MCF 10A (cell line): ENCODE measurements around the gene KLHL40. TPM values are rescaled to one million over a fixed set of nuclear protein-coding genes. Genes with fewer than 3 reads are reported as not detected.

Source experiments
- BruUV-seq: library from RNA; stranded (reverse); fragments of 400-500 nt; replicated peaks from 2 replicates; lab custom pipeline; 2021; lab: Mats Ljungman, UMichigan
- CTCF ChIA-PET: fragments of 300-600 bp; sonication (Branson Sonifier 250); formaldehyde crosslinking; extraction: SDS; loops from one replicate; lab custom pipeline; 2021; ENCODE audit warnings: antibody characterized with exemption, inconsistent platforms; lab: Yijun Ruan, JAX
- POLR2A ChIA-PET: fragments of 300-600, 350-650 bp; sonication (Branson Sonifier 250); formaldehyde crosslinking; extraction: SDS; loops from one replicate; lab custom pipeline; 2020; ENCODE audit warnings: antibody characterized with exemption, inconsistent platforms; lab: Yijun Ruan, JAX
- DNase-seq: peaks from one replicate; pipeline ENCODE4 v3.0.0-alpha.2; 2018; ENCODE audit not compliant: unreplicated experiment
- H3K27ac Mint-ChIP-seq: one replicate; pipeline ENCODE4 v1.8.0; 2022; ENCODE audit warnings: mild to moderate bottlenecking, low read depth, mixed read lengths; ENCODE audit not compliant: unreplicated experiment
- H3K27me3 Mint-ChIP-seq: one replicate; pipeline ENCODE4 v1.8.0; 2022; ENCODE audit warnings: mixed read lengths; ENCODE audit not compliant: insufficient read depth, unreplicated experiment
- H3K36me3 Mint-ChIP-seq: one replicate; pipeline ENCODE4 v1.8.0; 2022; ENCODE audit warnings: mild to moderate bottlenecking, moderate library complexity, mixed read lengths; ENCODE audit not compliant: insufficient read depth, unreplicated experiment
- H3K4me1 Mint-ChIP-seq: one replicate; pipeline ENCODE4 v1.8.0; 2022; ENCODE audit warnings: mixed read lengths; ENCODE audit not compliant: insufficient read depth, unreplicated experiment
- H3K4me3 Mint-ChIP-seq: one replicate; pipeline ENCODE4 v1.8.0; 2022; ENCODE audit warnings: mild to moderate bottlenecking, moderate library complexity, mixed read lengths; ENCODE audit not compliant: unreplicated experiment
- H3K9me3 Mint-ChIP-seq: one replicate; pipeline ENCODE4 v1.8.0; 2022; ENCODE audit warnings: mixed read lengths; ENCODE audit not compliant: unreplicated experiment
- intact Hi-C: fragments of 100-400 bp; cut with micrococcal nuclease; formaldehyde crosslinking; loops from 2 replicates; pipeline ENCODE4 v1.14.1; 2022
- total RNA-seq: library from RNA; stranded (reverse); gene quantifications from 2 replicates; pipeline ENCODE4 v1.2.3, GENCODE V29; 2022
- TF ChIP-seq, protein P1 (sequence below): fragments of 200-600 bp; IDR thresholded peaks from one replicate; pipeline ENCODE4 v1.8.0; 2022; ENCODE audit warnings: antibody characterized with exemption, mild to moderate bottlenecking; ENCODE audit not compliant: unreplicated experiment

The KLHL40 gene
- total RNA-seq, 1 experiment from 2014 or later = not detected

DNA sequence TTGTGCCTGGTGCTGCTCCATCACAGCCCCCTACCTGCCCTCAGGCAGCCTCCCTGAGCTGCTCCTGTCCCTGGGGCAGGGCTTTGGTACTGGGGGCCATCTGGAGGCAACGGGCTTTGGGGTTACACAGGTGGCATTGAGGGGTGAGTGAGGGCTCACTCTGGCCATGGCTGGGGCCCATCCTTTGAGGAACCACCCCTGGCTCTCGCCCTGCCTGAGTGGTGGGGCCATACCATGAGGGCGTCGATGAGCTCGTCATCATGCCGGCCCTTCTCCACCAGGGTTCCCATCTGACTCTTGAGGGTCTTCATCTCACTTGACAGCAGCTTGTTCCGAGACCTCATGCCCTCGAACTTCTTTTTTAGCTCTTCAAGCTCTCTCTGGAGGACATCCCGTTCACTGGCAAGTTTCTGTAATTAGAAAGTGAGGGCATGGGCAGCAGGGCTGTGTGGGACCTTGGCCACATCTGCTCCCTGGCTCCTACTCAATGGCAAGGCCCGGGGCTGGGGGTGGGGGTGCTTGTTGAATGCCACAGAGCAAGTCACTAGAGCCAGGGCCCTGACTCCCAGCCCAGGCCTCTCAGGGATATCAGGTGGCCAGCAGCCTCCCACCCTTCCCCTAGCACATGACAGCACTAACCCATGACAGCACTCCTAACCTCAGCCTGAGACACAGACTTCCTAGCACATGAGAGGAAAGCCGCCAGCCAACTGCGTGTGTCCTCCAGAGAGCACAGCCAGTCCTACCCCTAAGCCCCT, 54.2 kb downstream of the KLHL40 start:
- H3K4me1 Mint-ChIP-seq = no peaks in the 10 kb centered on the region
- CTCF ChIA-PET = interaction anchor here (1.0 kb wide), 1 partner anchor 10 kb away, joined by 5 read pairs; no protein-coding TSS in a partner anchor
- POLR2A ChIA-PET = interaction anchor here (2.0 kb wide), 1 partner anchor 63 kb away, joined by 4 read pairs; no protein-coding TSS in a partner anchor
- H3K4me3 Mint-ChIP-seq = no peak overlapping the region
- H3K27me3 Mint-ChIP-seq = no peaks in the 10 kb centered on the region
- no peaks in the 10 kb centered on the region for H3K9me3 Mint-ChIP-seq
- intact Hi-C loops = no loop called here
- no peak for DNase-seq
- BruUV-seq = no TSS peak
- H3K27ac Mint-ChIP-seq = no peak overlapping the region
- TF ChIP-seq, protein P1, sequence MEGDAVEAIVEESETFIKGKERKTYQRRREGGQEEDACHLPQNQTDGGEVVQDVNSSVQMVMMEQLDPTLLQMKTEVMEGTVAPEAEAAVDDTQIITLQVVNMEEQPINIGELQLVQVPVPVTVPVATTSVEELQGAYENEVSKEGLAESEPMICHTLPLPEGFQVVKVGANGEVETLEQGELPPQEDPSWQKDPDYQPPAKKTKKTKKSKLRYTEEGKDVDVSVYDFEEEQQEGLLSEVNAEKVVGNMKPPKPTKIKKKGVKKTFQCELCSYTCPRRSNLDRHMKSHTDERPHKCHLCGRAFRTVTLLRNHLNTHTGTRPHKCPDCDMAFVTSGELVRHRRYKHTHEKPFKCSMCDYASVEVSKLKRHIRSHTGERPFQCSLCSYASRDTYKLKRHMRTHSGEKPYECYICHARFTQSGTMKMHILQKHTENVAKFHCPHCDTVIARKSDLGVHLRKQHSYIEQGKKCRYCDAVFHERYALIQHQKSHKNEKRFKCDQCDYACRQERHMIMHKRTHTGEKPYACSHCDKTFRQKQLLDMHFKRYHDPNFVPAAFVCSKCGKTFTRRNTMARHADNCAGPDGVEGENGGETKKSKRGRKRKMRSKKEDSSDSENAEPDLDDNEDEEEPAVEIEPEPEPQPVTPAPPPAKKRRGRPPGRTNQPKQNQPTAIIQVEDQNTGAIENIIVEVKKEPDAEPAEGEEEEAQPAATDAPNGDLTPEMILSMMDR = no peak
- H3K36me3 Mint-ChIP-seq = no peaks in the 10 kb centered on the region

DNA sequence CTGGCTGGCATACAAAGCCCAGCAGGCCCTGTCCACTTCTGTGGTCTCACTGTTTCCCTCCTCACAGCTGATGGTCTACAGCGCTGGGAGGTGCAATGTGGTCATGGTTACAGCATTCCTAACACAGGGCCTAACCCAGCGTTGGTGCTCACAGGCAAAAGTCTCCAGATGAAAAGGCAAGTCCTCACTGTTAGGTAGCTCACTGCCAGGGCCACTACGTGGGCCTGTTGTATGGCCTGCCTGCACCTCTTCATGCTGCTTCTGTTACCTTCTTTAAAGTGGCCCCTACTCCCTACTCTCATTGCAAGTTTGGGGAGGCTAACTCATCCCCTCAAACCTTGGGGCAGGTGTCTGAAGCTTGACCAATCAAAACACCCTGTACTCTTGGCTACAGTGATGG, 56.5 kb downstream of the KLHL40 start:
- TF ChIP-seq, protein P1 = no peak
- H3K27ac Mint-ChIP-seq = no peak overlapping the region
- ChIA-PET CTCF (interaction anchor here (0.6 to 1.5 kb wide), 6 partner anchors 13 to 252 kb away, joined by 3 to 6 read pairs (median 4); no protein-coding TSS in a partner anchor), POLR2A (interaction anchor here (1.6 to 2.0 kb wide), 3 partner anchors 58 to 89 kb away, joined by 4 to 6 read pairs (median 4); no protein-coding TSS in a partner anchor)
- no peaks in the 10 kb centered on the region for H3K27me3 Mint-ChIP-seq
- no peaks in the 10 kb centered on the region for H3K36me3 Mint-ChIP-seq
- DNase-seq = no peak
- intact Hi-C loops = no loop called here
- no TSS peak for BruUV-seq
- no peaks in the 10 kb centered on the region for H3K4me1 Mint-ChIP-seq
- H3K9me3 Mint-ChIP-seq = no peaks in the 10 kb centered on the region
- no peak overlapping the region for H3K4me3 Mint-ChIP-seq

Other genes with a start within 250 kb of the KLHL40 start
- 0.28 and 0.54 TPM in 2 replicates for gene VIPR1, start 182.9 kb upstream of the KLHL40 start, total RNA-seq
- gene SEC22C, start 103.6 kb upstream of the KLHL40 start, total RNA-seq = 52.1 and 55.7 TPM in 2 replicates
- 22.1 and 26.2 TPM in 2 replicates for gene SS18L2, start 94.7 kb upstream of the KLHL40 start, total RNA-seq
- gene NKTR, start 84.9 kb upstream of the KLHL40 start, total RNA-seq = 63.4 and 63.5 TPM in 2 replicates
- gene ZBTB47, start 31.8 kb upstream of the KLHL40 start, total RNA-seq = 10.9 and 12.4 TPM in 2 replicates
- gene HHATL, start 17.3 kb downstream of the KLHL40 start, total RNA-seq = not detected in 2 replicates
- gene CCDC13, start 87.7 kb downstream of the KLHL40 start, total RNA-seq = 1.1 and 1.3 TPM in 2 replicates
- gene HIGD1A, start 119.0 kb downstream of the KLHL40 start, total RNA-seq = 140 and 161 TPM in 2 replicates
- gene ACKR2, start 123.9 kb downstream of the KLHL40 start, total RNA-seq = 0.42 and 0.61 TPM in 2 replicates
- gene CYP8B1, start 190.3 kb downstream of the KLHL40 start, total RNA-seq = not detected in 2 replicates
- not detected in 2 replicates for gene ZNF662, start 220.6 kb downstream of the KLHL40 start, total RNA-seq